ENCODE data around the gene SSUH2.
"Not testable (repeated sequence)": the region's sequence is repeated elsewhere in the genome, so short reads cannot be mapped to it uniquely, and the experiment has no call there.

GRCh38 chr3:8654572-8655329 lies 10.2 kb upstream of the SSUH2 start:
- TF ChIP-seq CTCF (conservative IDR thresholded peaks at IDR 0.05); ZFX (IDR thresholded peaks at IDR 0.05): not testable (repeated sequence)

Measured in C4-2B (cell line).